Keratinocyte (primary cell): ENCODE results near the gene FOXK2. TPM values are rescaled to one million over a fixed set of nuclear protein-coding genes. Genes with fewer than 3 reads are reported as not detected.

ENCODE experiments used
- DNase-seq: peaks from one replicate; pipeline ENCODE4 v3.0.0-alpha.2; 2011; ENCODE audit warnings: low read depth, missing footprints, low spot score
- FAIRE-seq: peaks from 2 replicates; lab custom pipeline; 2011; peaks lifted over from hg19 to GRCh38; lab: Jason Lieb, UNC
- H2AFZ ChIP-seq: 2 replicates; pipeline ENCODE4 v1.6.0; 2012; ENCODE audit warnings: low read length, control low read depth, inconsistent platforms; ENCODE audit not compliant: control insufficient read depth
- H3K27ac ChIP-seq: 2 replicates; pipeline ENCODE4 v1.5.1; 2011; ENCODE audit warnings: low read length; ENCODE audit not compliant: control insufficient read depth, insufficient read depth
- H3K27me3 ChIP-seq: 3 replicates; pipeline ENCODE4 v1.6.0; 2011; ENCODE audit warnings: low read length; ENCODE audit not compliant: control insufficient read depth, insufficient read depth; ENCODE audit errors: extremely low read depth
- H3K36me3 ChIP-seq, 2 experiments: 2 replicates in 1 of 2; 3 replicates in 1 of 2; pipeline ENCODE4 v1.5.1; 2011; ENCODE audit warnings: low read length in 2 of 2, mild to moderate bottlenecking in 1 of 2; ENCODE audit not compliant: control insufficient read depth in 2 of 2, insufficient read depth in 2 of 2; ENCODE audit errors: extremely low read depth in 1 of 2
- H3K4me1 ChIP-seq: 3 replicates; pipeline ENCODE4 v1.5.1; 2011; ENCODE audit warnings: low read length; ENCODE audit not compliant: control insufficient read depth, insufficient read depth; ENCODE audit errors: extremely low read depth
- H3K4me2 ChIP-seq: 3 replicates; pipeline ENCODE4 v1.6.0; 2011; ENCODE audit warnings: low read depth, low read length; ENCODE audit not compliant: control insufficient read depth, insufficient read depth; ENCODE audit errors: extremely low read depth
- H3K4me3 ChIP-seq, 3 experiments: fragments of 200-600 bp in 1 of 3; sonication (generic) in 1 of 3; 2 replicates in 2 of 3; 3 replicates in 1 of 3; pipeline ENCODE4 v1.5.1; 2011 to 2016; ENCODE audit warnings: low read length in 3 of 3, mild to moderate bottlenecking in 3 of 3, control low read depth in 2 of 3, inconsistent platforms in 1 of 3, low read depth in 1 of 3, mixed read lengths in 1 of 3, mixed run types in 1 of 3, moderate library complexity in 1 of 3; ENCODE audit not compliant: control insufficient read depth in 2 of 3, insufficient read depth in 2 of 3; ENCODE audit errors: extremely low read depth in 1 of 3
- H3K79me2 ChIP-seq: 2 replicates; pipeline ENCODE4 v1.6.0; 2012; ENCODE audit warnings: low read length; ENCODE audit not compliant: control insufficient read depth, insufficient read depth
- H3K9ac ChIP-seq: 3 replicates; pipeline ENCODE4 v1.6.0; 2011; ENCODE audit warnings: low read length; ENCODE audit not compliant: control insufficient read depth, insufficient read depth; ENCODE audit errors: extremely low read depth
- H3K9me1 ChIP-seq: 3 replicates; pipeline ENCODE4 v1.6.0; 2011; ENCODE audit warnings: low read length; ENCODE audit not compliant: control insufficient read depth, insufficient read depth; ENCODE audit errors: extremely low read depth
- H3K9me3 ChIP-seq: 2 replicates; pipeline ENCODE4 v1.5.1; 2012; ENCODE audit warnings: low read depth, low read length; ENCODE audit not compliant: control insufficient read depth
- H4K20me1 ChIP-seq: 3 replicates; pipeline ENCODE4 v1.6.0; 2011; ENCODE audit warnings: low read length; ENCODE audit not compliant: control insufficient read depth, insufficient read depth; ENCODE audit errors: extremely low read depth
- EZH2 ChIP-seq: IDR thresholded peaks from one replicate; pipeline ENCODE4 v1.6.1; 2012; ENCODE audit warnings: inconsistent platforms, mild to moderate bottlenecking, low read length, moderate library complexity
- dilution Hi-C: fragments of 300-500 bp; cut with MboI; formaldehyde crosslinking; loops from one replicate; pipeline ENCODE4 v1.7.0; 2020; ENCODE audit warnings: low sequenced_read_pairs; ENCODE audit not compliant: extremely low pct_ligation_motif_present
- polyA plus RNA-seq, 5 experiments: library from polyadenylated mRNA; depleted of rRNA in 3 of 5; stranded (reverse) in 3 of 5; stranded (forward) in 1 of 5; unstranded in 1 of 5; fragments of >200 nt; gene quantifications; 1 replicate in 1 of 5; 2 replicates in 3 of 5; 3 replicates in 1 of 5; pipeline versions ENCODE4 v1.2.1 to v1.2.3, GENCODE V29; 2011 to 2012; ENCODE audit warnings: missing spikeins in 2 of 5, low read depth in 1 of 5, low replicate concordance in 1 of 5
- TF ChIP-seq, protein P1 (sequence below), 3 experiments: IDR thresholded peaks in 1 of 3; conservative IDR thresholded peaks in 1 of 3; optimal IDR thresholded peaks in 1 of 3; 2 replicates in 2 of 3; 3 replicates in 1 of 3; pipeline versions ENCODE3 to v1.5.1; 2011; ENCODE audit warnings: low read length in 3 of 3, mild to moderate bottlenecking in 3 of 3, moderate library complexity in 2 of 3, control low read depth in 1 of 3, inconsistent platforms in 1 of 3; ENCODE audit not compliant: insufficient read depth in 2 of 3; ENCODE audit errors: extremely low read depth in 1 of 3

The FOXK2 gene
- polyA plus RNA-seq, 1 donor (not counting 4 experiments of a cell fraction or from before 2014, with no cell fraction given) = 43.9 TPM

DNA sequence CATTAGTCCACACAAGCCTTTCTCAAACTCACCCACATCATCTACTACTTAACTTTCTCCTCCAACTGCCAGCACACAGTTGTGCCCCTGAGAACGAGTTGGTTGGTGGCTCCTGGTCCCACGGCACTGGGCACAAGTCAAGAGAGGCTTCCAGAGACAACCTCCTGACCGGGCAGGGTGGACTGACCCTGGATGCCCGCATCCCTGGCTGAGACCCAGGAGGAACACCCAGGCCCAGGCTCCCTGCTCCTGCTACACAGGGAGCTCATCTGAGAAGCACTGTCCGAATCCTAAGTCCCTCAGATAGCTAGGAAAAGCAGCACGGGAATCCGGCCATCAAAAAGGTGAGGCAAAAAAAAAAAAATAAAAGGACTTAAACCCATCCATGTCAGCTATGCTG, 99.7 kb downstream of the FOXK2 start:
- FAIRE-seq = no peak
- H3K27me3 ChIP-seq = no peaks in the 10 kb centered on the region
- H3K27ac ChIP-seq = no peak overlapping the region
- H4K20me1 ChIP-seq = peaks cover 3% of the 10 kb centered on the region
- DNase-seq = no peak
- H3K4me3 ChIP-seq = no peak overlapping the region
- H3K9ac ChIP-seq = no peak overlapping the region
- peaks cover 5% of the 10 kb centered on the region for H3K79me2 ChIP-seq
- no peak for TF ChIP-seq EZH2
- TF ChIP-seq, protein P1, sequence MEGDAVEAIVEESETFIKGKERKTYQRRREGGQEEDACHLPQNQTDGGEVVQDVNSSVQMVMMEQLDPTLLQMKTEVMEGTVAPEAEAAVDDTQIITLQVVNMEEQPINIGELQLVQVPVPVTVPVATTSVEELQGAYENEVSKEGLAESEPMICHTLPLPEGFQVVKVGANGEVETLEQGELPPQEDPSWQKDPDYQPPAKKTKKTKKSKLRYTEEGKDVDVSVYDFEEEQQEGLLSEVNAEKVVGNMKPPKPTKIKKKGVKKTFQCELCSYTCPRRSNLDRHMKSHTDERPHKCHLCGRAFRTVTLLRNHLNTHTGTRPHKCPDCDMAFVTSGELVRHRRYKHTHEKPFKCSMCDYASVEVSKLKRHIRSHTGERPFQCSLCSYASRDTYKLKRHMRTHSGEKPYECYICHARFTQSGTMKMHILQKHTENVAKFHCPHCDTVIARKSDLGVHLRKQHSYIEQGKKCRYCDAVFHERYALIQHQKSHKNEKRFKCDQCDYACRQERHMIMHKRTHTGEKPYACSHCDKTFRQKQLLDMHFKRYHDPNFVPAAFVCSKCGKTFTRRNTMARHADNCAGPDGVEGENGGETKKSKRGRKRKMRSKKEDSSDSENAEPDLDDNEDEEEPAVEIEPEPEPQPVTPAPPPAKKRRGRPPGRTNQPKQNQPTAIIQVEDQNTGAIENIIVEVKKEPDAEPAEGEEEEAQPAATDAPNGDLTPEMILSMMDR (optimal IDR thresholded peaks at IDR 0.05 in 1 of 3, IDR thresholded peaks at IDR 0.05 in 1 of 3, conservative IDR thresholded peaks at IDR 0.05 in 1 of 3; ENCODE audit: extremely low read depth in 1 of 3, insufficient read depth in 2 of 3, low read length in 3 of 3) = no peak
- dilution Hi-C loops = no loop called here
- no peak overlapping the region for H3K4me2 ChIP-seq
- no peaks in the 10 kb centered on the region for H3K9me1 ChIP-seq
- no peak overlapping the region for H2AFZ ChIP-seq
- no peaks in the 10 kb centered on the region for H3K4me1 ChIP-seq
- peaks cover 28 to 36% of the 10 kb centered on the region in 2 experiments for H3K36me3 ChIP-seq
- no peaks in the 10 kb centered on the region for H3K9me3 ChIP-seq

- Histone ChIP-seq H3K4me3 (no peak overlapping the region), H3K9me1 (no peaks in the 10 kb centered on the region), H4K20me1 (peaks cover 3% of the 10 kb centered on the region), H3K27me3 (no peaks in the 10 kb centered on the region), H2AFZ (no peak overlapping the region), H3K9me3 (no peaks in the 10 kb centered on the region), H3K27ac (no peak overlapping the region), H3K4me1 (no peaks in the 10 kb centered on the region), H3K36me3 (peaks cover 28 to 36% of the 10 kb centered on the region in 2 experiments), H3K79me2 (peaks cover 5% of the 10 kb centered on the region), H3K9ac (no peak overlapping the region), H3K4me2 (no peak overlapping the region)
- FAIRE-seq = no peak
- TF ChIP-seq, protein P1 (optimal IDR thresholded peaks at IDR 0.05 in 1 of 3, IDR thresholded peaks at IDR 0.05 in 1 of 3, conservative IDR thresholded peaks at IDR 0.05 in 1 of 3; ENCODE audit: extremely low read depth in 1 of 3, insufficient read depth in 2 of 3, low read length in 3 of 3) = no peak
- TF ChIP-seq EZH2 = no peak
- dilution Hi-C loops = no loop called here
- DNase-seq = no peak
Observed at GRCh38 chr17:82619641-82620040, 100.1 kb downstream of the FOXK2 start.
